Measurements from ENCODE around the gene REPIN1.

DNA sequence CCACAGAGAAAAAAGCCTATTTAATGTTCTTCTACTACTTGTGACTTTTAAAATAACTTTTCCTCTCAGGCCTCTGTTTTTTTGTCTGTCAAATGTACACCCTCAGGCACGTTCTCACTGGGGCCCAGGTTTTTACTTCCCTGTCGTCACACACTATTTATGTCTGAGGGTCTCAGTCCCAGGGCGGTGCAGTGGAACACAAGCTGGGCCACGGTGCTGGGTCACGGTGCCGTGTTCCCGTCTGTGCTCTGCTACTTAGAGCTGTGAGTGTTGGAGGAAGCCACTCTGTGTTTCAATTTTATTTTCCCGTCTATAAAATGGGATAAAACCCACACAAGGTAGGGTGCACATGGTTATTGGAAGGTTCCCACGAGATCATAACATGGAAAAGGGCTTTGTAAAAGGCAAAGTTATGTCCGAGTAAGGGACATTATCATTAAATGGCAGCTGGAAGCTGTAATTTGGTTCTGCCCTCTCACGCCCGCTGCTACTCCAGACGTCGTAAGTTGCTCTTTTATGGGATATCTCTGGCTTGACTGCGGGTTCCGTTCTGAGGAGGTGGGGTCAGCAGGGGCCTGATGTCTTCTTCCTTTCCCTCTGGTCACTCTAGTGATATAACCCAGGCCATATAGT, 35.7 kb downstream of the REPIN1 start:
- no peak for TF ChIP-seq SIN3B (IDR thresholded peaks at IDR 0.05; ENCODE audit: low read depth)
- no peak for TF ChIP-seq C11orf30 (IDR thresholded peaks at IDR 0.05; ENCODE audit: low read depth)
- no peak for TF ChIP-seq SMARCB1 (IDR thresholded peaks at IDR 0.05; ENCODE audit: insufficient read length, low read depth)
- TF ChIP-seq, protein P1, sequence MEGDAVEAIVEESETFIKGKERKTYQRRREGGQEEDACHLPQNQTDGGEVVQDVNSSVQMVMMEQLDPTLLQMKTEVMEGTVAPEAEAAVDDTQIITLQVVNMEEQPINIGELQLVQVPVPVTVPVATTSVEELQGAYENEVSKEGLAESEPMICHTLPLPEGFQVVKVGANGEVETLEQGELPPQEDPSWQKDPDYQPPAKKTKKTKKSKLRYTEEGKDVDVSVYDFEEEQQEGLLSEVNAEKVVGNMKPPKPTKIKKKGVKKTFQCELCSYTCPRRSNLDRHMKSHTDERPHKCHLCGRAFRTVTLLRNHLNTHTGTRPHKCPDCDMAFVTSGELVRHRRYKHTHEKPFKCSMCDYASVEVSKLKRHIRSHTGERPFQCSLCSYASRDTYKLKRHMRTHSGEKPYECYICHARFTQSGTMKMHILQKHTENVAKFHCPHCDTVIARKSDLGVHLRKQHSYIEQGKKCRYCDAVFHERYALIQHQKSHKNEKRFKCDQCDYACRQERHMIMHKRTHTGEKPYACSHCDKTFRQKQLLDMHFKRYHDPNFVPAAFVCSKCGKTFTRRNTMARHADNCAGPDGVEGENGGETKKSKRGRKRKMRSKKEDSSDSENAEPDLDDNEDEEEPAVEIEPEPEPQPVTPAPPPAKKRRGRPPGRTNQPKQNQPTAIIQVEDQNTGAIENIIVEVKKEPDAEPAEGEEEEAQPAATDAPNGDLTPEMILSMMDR (IDR thresholded peaks at IDR 0.05 in 2 of 3, conservative IDR thresholded peaks at IDR 0.05 in 1 of 3; ENCODE audit: insufficient read depth in 2 of 3, low read depth in 1 of 3, low read length in 3 of 3): no peak
- no peak for TF ChIP-seq NCOA2 (IDR thresholded peaks at IDR 0.05; ENCODE audit: partially characterized antibody in 2 of 2)
- TF ChIP-seq MTF1 (CRISPR knock-in tag; IDR thresholded peaks at IDR 0.05; ENCODE audit: borderline replicate concordance): no peak
- TF ChIP-seq POLR2A (conservative IDR thresholded peaks at IDR 0.05): no peak
- no peak for TF ChIP-seq MYC (IDR thresholded peaks at IDR 0.05; ENCODE audit: low read depth, low read length)
- no peak for TF ChIP-seq MYC (CRISPR knock-in tag; IDR thresholded peaks at IDR 0.05; ENCODE audit: borderline replicate concordance, low read depth)
- no peak for TF ChIP-seq NR3C1 (CRISPR knock-in tag; IDR thresholded peaks at IDR 0.05)

All from K562 (cell line).